Measurements from ENCODE around the gene COMP. TPM values are rescaled to one million over a fixed set of nuclear protein-coding genes. Genes with fewer than 3 reads are reported as not detected.

COMP gene
- total RNA-seq, 1 donor from 2014 or later: 17.2 TPM

DNA sequence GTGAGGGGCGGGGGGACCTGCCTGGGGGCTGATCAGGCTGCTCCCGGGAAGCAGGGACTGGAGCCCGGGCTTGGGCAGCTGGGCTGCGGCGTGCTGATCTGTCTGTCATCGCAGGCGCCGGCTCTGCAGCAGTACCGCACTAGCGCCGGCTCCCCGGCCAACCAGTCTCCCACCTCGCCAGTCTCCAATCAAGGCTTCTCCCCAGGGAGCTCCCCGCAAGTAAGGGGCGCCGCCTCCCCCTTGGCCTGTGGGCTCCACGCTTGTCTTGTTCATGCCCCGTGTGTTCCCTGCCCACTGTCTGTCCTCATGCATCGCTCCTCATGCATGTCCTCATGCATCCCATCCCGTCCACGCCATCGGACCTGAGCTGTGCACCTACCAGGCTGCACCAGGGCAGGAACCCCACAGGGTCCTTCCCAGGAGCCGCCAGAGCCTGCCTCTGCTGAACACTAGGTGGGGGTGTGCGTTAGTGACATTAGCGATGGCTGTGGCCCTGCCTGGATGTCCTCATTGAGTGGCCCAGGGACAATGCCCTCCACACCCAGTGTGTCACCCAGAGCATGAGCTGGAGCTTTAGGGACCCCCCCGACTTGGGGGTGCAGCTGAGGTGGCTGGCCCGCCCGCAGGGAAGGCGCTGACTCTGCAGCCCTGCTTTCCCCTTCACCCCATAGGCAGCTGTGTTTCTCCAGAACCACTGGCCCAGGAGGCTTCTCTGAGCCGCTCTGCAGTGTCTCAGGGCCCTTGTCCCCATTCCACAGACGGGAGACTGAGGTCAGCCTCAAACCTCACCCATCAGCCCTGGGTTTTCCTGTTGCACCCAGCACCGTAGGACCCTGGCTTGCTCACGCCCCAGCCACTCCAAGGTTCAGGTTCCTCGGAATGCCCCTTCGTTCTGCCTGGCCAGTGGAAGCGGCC lies 19.5 kb downstream of the COMP start:
- H3K4me1 Mint-ChIP-seq (ENCODE audit: low read depth): peaks cover 7% of the 10 kb centered on the region
- no peak for DNase-seq (ENCODE audit: low spot score)
- no peak overlapping the region for H3K4me3 Mint-ChIP-seq (ENCODE audit: unreplicated experiment)
- no peaks in the 10 kb centered on the region for H3K36me3 Mint-ChIP-seq (ENCODE audit: low read depth)
- TF ChIP-seq, protein P1, sequence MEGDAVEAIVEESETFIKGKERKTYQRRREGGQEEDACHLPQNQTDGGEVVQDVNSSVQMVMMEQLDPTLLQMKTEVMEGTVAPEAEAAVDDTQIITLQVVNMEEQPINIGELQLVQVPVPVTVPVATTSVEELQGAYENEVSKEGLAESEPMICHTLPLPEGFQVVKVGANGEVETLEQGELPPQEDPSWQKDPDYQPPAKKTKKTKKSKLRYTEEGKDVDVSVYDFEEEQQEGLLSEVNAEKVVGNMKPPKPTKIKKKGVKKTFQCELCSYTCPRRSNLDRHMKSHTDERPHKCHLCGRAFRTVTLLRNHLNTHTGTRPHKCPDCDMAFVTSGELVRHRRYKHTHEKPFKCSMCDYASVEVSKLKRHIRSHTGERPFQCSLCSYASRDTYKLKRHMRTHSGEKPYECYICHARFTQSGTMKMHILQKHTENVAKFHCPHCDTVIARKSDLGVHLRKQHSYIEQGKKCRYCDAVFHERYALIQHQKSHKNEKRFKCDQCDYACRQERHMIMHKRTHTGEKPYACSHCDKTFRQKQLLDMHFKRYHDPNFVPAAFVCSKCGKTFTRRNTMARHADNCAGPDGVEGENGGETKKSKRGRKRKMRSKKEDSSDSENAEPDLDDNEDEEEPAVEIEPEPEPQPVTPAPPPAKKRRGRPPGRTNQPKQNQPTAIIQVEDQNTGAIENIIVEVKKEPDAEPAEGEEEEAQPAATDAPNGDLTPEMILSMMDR (IDR thresholded peaks at IDR 0.05): peak; percentile 64
- no peaks in the 10 kb centered on the region for H3K27me3 Mint-ChIP-seq (ENCODE audit: low read depth)
- H3K27ac Mint-ChIP-seq (ENCODE audit: unreplicated experiment): no peak overlapping the region
- H3K9me3 Mint-ChIP-seq (ENCODE audit: low read depth): no peaks in the 10 kb centered on the region

DNA sequence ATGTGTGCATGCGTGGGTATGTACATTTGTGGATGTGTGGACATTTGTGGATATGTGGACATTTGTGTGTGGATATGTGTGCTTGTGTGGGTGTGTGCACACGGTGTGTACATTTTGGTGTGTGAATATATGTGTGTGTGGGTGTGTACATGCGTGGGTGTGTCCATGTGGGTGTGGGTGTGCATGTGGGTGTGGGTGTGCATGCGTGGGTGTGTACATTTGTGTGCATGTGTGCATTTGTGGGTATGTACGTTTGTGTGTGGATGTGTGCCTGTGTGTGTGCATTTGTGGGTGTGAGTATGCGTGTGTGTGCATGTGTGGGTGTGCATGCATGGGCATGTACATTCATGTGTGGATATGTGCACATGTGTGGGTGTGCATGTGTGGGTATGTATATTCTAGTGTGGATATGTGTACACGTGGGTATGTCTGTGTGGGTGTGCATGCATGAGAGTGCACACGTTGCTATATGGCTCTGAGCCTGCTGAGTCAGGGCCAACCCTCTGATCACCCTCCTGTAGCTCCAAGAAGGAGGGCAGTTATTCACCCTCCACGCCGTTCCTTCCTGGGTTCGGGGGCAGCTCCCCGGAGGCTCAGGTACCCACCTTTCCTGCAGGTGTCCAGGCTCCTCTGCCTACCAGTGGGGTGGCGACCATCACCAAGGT lies 20.3 kb downstream of the COMP start:
- Mint-ChIP-seq H3K36me3 (ENCODE audit: low read depth) (no peaks in the 10 kb centered on the region), H3K27me3 (ENCODE audit: low read depth) (no peaks in the 10 kb centered on the region), H3K27ac (ENCODE audit: unreplicated experiment) (no peak overlapping the region), H3K4me3 (ENCODE audit: unreplicated experiment) (no peak overlapping the region), H3K9me3 (ENCODE audit: low read depth) (no peaks in the 10 kb centered on the region), H3K4me1 (ENCODE audit: low read depth) (no peaks in the 10 kb centered on the region)
- DNase-seq (ENCODE audit: low spot score): no peak
- TF ChIP-seq, protein P1 (IDR thresholded peaks at IDR 0.05): no peak

GRCh38 chr19:18769989-18770528 lies 21.0 kb downstream of the COMP start:
- Mint-ChIP-seq H3K27me3 (ENCODE audit: low read depth) (no peaks in the 10 kb centered on the region), H3K9me3 (ENCODE audit: low read depth) (no peaks in the 10 kb centered on the region), H3K4me1 (ENCODE audit: low read depth) (no peaks in the 10 kb centered on the region), H3K27ac (ENCODE audit: unreplicated experiment) (no peak overlapping the region), H3K36me3 (ENCODE audit: low read depth) (no peaks in the 10 kb centered on the region), H3K4me3 (ENCODE audit: unreplicated experiment) (no peak overlapping the region)
- no peak for DNase-seq (ENCODE audit: low spot score)
- TF ChIP-seq, protein P1 (IDR thresholded peaks at IDR 0.05): peak; percentile 11

DNA sequence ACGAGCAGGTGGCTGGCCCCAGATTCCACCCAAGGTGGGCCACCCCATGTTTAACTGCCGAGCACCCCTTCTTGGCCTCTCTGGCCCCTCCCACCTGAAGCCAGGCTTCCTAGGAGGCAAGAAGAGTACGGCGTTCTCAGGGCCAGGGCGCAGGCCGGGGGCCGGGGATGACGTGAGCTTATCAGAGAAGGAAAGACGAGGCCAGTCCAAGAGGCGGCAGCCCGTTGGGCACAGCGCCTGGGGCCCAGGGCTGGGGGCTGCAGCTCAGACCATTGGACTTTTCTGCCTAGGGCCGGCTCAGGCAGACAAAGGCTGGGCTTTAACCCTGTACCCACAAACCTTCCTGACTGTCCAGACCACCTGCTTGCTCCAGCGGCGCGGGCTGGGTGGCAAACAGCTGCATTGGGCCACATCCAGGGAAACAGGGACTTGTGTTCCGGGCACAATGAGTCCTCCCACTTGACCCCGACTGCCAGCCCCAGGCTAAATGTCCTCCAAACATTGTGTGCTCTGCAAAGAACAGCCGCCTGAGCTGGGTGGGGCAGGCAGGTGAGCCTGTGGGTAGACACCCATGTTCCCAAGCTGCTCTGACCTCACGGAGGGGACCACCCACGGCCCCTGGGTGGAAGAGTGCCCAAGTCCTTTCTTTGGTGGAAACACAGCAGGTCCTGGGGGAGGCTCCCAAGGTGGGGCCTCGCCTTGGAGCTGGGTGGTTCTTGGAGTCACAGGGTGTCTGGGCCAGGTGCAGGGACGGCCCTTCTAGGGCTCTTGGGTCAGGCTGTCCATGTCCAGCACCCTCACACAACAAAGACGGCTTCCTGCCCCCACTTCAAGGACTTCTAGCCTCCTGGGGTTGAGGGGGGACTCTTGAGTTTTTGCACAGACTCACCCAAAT lies 21.9 kb downstream of the COMP start:
- Mint-ChIP-seq H3K4me3 (ENCODE audit: unreplicated experiment) (no peak overlapping the region), H3K9me3 (ENCODE audit: low read depth) (no peaks in the 10 kb centered on the region), H3K27ac (ENCODE audit: unreplicated experiment) (no peak overlapping the region), H3K36me3 (ENCODE audit: low read depth) (no peaks in the 10 kb centered on the region), H3K27me3 (ENCODE audit: low read depth) (no peaks in the 10 kb centered on the region), H3K4me1 (ENCODE audit: low read depth) (peaks cover 5% of the 10 kb centered on the region)
- no peak for DNase-seq (ENCODE audit: low spot score)
- TF ChIP-seq, protein P1 (IDR thresholded peaks at IDR 0.05): no peak
